GM21786 (cell line): Measurements from ENCODE around the gene TYSND1.
"Not testable (repeated sequence)": the region's sequence is repeated elsewhere in the genome, so short reads cannot be mapped to it uniquely, and the experiment has no call there.

Source experiments
- ATAC-seq: cut with Tn5 transposase; IDR thresholded peaks from one replicate; pipeline ENCODE4 v1.9.1; 2021; ENCODE audit not compliant: unreplicated experiment

Gene TYSND1

GRCh38 chr10:70135684-70136083 lies 10.8 kb downstream of the TYSND1 start:
- ATAC-seq = no peak

GRCh38 chr10:70135046-70135445 lies 11.5 kb downstream of the TYSND1 start:
- no peak for ATAC-seq

GRCh38 chr10:70132098-70133029 lies 14.1 kb downstream of the TYSND1 start, which contains the start of gene AIFM2:
Gene AIFM2 (minus strand): TSS chr10:70132825. CDS start chr10:70124084, 8,741 bp downstream.
- peak; percentile 71 for ATAC-seq

GRCh38 chr10:70131560-70131937 lies 15.0 kb downstream of the TYSND1 start:
- ATAC-seq = no peak

GRCh38 chr10:70130878-70131559 lies 15.5 kb downstream of the TYSND1 start:
- no peak for ATAC-seq

GRCh38 chr10:70126700-70127395 lies 19.7 kb downstream of the TYSND1 start:
- no peak for ATAC-seq

GRCh38 chr10:70125918-70126552 lies 20.5 kb downstream of the TYSND1 start:
- ATAC-seq = no peak

GRCh38 chr10:70124918-70125317 lies 21.6 kb downstream of the TYSND1 start:
- no peak for ATAC-seq

- no peak for ATAC-seq
Measured at GRCh38 chr10:70124415-70124814, 22.1 kb downstream of the TYSND1 start.

- ATAC-seq = no peak
Measured at GRCh38 chr10:70123817-70124216, 22.7 kb downstream of the TYSND1 start.

GRCh38 chr10:70123166-70123565 lies 23.3 kb downstream of the TYSND1 start:
- not testable (repeated sequence) for ATAC-seq

- no peak for ATAC-seq
Measured at GRCh38 chr10:70122742-70123141, 23.8 kb downstream of the TYSND1 start.

GRCh38 chr10:70121281-70121949 lies 25.1 kb downstream of the TYSND1 start:
- ATAC-seq = no peak

- ATAC-seq = no peak
Measured at GRCh38 chr10:70120417-70120816, 26.1 kb downstream of the TYSND1 start.

- no peak for ATAC-seq
Measured at GRCh38 chr10:70119623-70120022, 26.9 kb downstream of the TYSND1 start.

- no peak for ATAC-seq
Measured at GRCh38 chr10:70119197-70119596, 27.3 kb downstream of the TYSND1 start.

- ATAC-seq = no peak
Measured at GRCh38 chr10:70118196-70118595, 28.3 kb downstream of the TYSND1 start.

- no peak for ATAC-seq
Measured at GRCh38 chr10:70117646-70118045, 28.9 kb downstream of the TYSND1 start.

- ATAC-seq = no peak
Measured at GRCh38 chr10:70115948-70116682, 30.4 kb downstream of the TYSND1 start.

GRCh38 chr10:70114902-70115301 lies 31.6 kb downstream of the TYSND1 start:
- ATAC-seq = no peak
